TTC549 (cell line): Measurements from ENCODE around the gene DNAJC18.
"Not testable (repeated sequence)": the region's sequence is repeated elsewhere in the genome, so short reads cannot be mapped to it uniquely, and the experiment has no call there.

ENCODE experiments used
- FAIRE-seq: peaks from 2 replicates; lab custom pipeline; 2012; peaks lifted over from hg19 to GRCh38; lab: Jason Lieb, UNC

The DNAJC18 gene

GRCh38 chr5:139461176-139461575 lies 21.9 kb upstream of the DNAJC18 start:
- FAIRE-seq = no peak

- no peak for FAIRE-seq
These were observed 21.1 kb upstream of the DNAJC18 start for GRCh38 chr5:139460455-139460854.

- FAIRE-seq = no peak
These were observed 20.2 kb upstream of the DNAJC18 start for GRCh38 chr5:139459451-139459934.

DNA sequence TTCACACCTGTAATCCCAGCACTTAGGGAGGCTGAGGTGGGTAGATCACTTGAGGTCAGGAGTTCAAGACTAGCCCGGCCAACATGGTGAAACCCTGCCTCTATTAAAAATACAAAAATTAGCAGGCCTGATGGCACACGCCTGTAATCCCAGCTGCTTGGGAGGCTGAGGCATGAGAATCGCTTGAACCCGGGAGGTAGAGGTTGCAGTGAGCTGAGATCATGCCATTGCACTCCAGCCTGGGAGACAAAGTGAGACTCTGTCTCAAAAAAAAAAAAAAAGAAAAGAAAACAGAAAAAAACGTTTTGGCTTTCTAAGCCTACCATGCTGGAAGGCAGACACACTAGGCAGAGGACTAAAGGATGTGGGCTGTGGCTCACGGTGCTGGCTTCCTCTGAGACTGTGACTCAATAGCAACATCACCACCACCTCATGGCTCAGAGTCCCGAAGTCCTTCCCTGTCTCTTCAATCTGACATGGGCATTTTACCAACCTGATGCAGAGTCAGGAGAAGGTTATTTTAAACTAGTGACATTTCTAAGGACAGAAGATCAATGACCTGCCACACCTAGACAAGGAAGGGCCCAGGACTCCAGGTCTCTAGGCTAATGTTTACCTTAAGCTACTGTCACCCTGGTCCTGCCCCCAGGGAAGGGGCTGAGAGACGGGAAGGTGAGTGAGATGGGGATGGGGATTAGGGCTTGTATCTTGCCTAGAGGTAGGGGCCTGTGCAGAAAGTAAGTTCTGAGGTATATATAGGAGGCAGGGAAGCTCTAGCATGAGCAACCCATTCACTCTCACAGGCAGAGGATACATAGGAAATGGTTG lies 19.5 kb upstream of the DNAJC18 start:
- FAIRE-seq = no peak

- FAIRE-seq = no peak
These were observed 18.5 kb upstream of the DNAJC18 start for GRCh38 chr5:139457653-139458306.

DNA sequence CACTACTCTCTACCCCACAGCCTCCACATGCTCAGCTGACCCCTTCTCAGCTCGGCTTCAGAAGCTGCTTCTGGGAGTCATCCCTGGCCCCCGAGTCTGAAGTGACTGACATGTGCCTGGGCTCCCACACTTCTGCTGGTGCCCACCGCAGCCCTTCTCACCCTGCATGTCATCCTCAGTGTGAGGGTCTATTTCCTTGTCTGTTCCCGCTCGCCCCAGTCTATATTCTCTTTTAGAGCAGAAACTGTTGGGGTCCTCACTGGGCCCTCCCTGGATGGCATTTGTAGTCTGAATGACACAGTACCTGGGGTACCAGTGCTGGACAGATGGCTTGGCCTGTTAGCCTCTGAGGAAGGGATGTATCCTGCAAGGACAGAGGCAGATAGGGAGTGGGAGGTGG lies 17.9 kb upstream of the DNAJC18 start:
- FAIRE-seq = no peak

DNA sequence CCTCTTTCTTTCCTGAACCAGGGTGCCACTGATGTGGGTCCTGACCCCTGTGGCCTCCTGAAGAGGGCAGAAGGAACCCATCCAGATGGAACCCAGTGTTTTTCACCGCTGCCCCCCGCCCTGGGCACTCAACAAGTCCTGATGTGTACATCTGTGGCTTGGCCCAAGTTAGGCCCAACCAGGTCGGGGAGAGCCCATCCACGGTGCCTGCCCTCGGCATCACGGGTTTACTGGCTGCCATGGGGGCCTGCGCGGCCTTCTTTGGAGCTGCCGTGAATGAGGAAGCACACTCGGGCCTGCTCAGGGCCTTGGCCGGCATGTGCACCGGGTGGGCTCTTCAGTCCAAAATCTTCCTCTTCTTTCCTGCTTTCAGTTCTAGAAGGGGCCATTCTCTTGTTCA lies 17.5 kb upstream of the DNAJC18 start:
- no peak for FAIRE-seq

DNA sequence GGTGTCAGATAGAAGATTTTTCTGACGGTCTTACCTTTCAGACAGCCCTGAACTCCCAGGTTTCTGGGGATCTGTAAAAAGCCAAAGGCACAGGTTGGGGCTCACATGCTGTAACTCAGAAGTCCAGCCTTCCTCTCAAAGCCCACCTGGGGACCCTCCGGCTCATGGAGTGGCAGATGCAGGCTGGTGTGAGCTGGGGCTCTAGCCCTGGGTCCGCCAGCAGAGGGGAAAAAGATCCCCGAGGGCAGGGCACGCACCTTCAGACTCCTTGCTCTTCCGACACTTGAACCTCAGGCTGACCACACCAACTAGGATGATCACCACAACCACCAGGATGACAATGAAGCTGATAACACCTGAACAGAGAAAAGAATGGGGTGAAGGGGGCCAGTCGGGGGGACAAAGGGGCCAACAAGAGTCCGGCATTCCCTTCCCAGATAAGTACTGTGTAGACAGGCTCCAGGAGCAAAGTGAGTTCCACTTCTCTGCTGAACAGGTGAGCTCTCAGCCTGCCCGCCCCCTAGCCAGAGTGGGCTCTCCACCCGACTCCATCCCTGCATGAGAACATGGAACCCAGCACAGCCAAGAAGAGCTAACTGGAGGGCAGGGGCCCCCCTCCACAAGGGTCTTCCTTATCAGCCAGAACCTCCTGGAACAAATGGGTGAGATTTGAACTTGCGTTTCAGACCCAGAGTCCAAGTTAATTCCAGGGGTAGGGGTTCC lies 15.4 kb upstream of the DNAJC18 start:
- no peak for FAIRE-seq

- FAIRE-seq = no peak
These were observed 14.6 kb upstream of the DNAJC18 start for GRCh38 chr5:139453683-139454567.

DNA sequence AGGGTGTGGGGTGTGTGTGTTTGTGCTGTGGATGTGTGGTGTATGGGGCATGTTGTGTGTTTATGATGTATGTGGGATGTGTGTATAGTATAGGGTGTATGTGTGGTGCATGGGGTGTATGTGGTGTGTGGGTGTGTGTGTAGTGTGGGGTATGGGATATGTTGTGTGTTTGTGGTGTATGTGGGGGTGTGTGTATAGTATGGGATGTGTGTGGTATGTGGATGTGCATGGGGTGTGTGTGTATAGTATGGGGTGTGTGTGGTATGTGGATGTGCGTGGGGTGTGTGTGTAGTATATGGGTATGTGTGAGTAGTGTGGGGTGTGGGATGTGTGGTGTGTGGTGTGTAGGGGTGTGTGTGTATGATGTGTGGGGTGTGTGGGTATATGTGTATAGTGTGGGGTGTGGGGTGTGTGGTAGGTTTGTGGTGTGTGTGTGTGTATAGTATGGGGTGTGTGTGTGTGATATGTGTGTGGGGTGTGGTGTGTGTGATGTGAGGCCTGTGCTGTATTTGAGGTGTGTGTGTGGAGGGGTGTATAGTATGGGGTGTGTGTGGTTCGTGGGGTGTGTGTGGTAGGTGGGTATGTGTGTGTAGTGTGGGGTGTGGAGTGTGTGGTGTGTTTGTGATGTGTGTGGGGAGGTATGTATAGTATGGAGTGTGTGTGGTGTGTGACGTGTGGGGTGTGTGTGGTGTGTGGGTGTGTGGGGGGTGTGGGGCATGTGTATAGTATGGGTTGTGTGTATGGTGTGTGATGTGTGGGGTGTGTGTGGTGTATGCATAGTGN lies 12.7 kb upstream of the DNAJC18 start:
- FAIRE-seq = no peak

DNA sequence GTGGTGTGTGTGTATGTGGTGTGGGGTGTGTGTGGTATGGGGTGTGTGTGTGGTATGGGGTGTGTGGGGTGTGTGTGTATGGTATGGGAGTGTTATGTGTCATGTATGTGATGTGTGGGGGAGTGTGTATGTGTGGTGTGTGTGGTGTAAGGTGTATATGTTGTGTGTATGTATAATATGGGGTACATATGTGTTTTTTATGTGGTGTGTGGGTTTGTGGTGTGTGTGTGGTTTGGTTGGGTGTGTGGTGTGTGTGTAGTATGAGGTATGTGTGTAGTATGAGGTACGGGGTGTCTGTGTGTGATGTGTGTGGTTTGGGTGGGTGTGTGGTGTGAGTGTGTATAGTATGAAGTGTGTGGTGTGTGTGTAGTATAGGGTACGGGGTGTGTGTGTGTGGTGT lies 11.9 kb upstream of the DNAJC18 start:
- no peak for FAIRE-seq

DNA sequence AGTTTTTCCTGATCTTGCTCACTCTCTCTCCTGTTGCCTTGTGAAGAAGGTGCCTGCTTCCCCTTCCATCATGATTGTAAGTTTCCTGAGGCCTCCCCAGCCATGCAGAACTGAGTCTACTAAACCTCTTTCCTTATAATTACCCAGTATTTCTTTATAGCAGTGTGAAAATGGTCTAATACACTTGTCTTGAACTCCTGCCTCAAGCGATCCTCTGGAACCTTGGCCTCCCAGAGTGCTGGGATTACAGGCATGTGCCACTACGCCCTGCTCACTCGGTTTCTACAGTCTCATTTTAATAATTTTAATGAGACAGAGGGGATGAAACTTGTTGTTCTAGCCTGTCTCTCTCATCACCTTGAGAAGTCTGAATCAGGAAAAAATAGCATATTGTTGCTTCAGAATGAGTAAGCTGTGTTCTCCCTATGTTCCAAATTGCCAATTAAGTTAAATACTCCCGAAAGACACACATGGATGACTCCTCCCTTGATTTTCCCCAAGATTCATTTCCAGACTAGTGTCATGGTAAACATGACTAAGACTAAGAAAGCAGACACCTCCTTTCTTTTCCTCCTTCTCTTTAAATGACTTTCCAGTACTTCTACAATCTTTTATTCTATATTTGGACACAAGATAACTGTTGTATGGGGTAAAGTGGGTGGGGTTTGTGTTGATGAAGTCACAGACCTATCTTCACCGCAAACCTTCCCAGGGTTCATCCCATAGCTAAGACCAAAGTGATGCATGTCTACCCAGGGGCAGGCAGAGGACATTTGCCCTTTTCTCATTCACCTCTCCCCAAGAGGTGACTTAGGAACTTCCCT lies 7.8 kb upstream of the DNAJC18 start:
- no peak for FAIRE-seq

DNA sequence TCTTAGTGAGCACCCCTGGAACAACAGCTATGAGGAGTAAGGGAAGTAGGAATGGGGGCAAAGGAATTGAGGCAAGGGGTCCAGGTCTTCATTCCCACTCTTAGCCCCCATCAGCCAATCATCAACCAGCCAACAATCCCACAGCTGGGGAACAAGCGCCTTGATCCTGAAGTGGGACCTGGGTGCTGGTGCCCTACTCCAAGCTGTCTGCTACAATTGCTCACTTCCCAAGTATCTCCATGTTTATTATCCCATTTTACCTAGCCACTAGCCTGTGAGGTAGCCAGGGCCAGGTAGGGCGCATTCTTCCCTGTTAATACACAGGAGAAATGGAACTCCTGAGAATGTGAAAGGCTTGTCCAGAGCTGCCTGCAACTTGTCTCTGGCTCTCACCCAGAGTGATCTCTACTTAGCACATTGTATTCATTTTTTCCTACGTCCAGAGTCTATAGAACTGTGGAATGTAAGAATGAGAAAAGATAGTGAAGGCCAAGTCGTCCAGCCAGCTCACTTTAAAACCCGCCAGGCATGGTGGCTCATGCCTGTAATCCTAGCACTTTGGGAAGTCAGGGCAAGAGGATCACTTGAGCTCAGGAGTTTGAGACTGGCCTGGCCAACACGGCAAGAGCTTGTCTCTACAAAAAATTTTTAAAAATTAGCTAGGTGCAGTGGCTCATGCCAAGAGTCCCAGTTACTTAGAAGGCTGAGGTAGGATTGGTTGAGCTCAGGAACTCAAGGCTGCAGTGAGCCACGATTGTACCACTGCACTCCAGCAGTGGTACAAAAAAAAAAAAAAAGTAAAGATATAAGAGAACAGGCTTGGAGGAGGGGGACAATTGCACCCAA lies 6.2 kb upstream of the DNAJC18 start:
- FAIRE-seq = no peak

GRCh38 chr5:139443831-139444453 lies 4.6 kb upstream of the DNAJC18 start:
- FAIRE-seq = no peak

DNA sequence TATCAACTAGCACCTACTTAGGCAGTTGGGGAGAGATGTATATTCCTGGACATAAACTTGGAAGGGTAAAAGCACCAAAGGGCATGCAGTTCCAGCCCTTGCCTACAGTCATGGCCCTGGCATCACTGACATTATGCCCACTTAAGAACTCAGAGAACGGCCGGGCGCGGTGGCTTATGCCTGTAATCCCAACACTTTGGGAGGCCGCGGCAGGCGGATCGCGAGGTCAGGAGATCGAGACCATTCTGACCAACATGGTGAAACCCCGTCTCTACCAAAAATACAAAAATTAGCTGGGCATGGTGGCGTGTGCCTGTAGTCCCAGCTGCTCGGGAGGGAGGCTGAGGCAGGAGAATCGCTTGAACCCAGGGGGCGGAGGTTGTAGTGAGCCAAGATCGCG lies 1.1 kb upstream of the DNAJC18 start:
- not testable (repeated sequence) for FAIRE-seq

DNA sequence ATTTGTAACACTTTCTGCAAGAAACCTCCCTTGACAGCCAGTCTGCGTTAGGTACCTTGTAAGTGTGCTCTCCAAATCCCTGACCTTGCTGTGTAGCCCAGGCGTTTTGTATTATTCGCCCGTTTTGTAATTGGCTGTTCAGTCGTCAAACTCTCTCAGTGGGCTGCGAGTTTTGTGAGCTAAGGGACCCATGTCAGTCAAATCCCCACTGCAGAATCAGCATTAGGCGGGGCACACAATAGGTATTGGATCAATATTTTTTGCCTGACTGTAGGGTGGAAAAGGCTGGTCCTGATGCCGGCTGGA lies 665 bp downstream of the DNAJC18 start:
- FAIRE-seq = no peak

DNA sequence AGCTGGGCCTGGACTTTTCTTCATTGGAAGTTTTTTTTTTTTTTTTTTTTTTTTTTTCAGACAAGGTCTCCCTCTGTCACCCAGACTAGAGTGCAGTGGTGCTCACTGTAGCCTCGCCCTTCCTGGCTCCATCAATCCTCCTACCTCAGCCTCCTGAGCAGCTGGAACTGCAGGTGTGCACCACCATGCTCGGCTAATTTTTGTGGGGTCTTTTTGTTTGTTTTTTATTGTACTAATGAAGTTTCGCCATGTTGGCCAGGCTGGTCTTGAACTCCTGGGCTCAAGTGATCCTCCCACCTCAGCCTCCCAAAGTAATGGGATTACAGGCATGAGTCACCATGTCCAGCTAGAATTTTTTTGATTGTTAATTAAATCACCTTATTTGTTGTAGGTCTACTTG lies 3.6 kb downstream of the DNAJC18 start:
- no peak for FAIRE-seq

GRCh38 chr5:139431706-139432105 lies 7.6 kb downstream of the DNAJC18 start:
- no peak for FAIRE-seq

- no peak for FAIRE-seq
These were observed 9.3 kb downstream of the DNAJC18 start for GRCh38 chr5:139430015-139430414.
